ENCODE measurements around the gene ATP8B1.

Gene ATP8B1

GRCh38 chr18:57816208-57816954 lies 13.3 kb upstream of the ATP8B1 start:
- no peak for DNase-seq

GRCh38 chr18:57814555-57814954 lies 11.4 kb upstream of the ATP8B1 start:
- DNase-seq: no peak

- DNase-seq: no peak
Observed at GRCh38 chr18:57813245-57813644, 10.1 kb upstream of the ATP8B1 start.

- DNase-seq: no peak
Observed at GRCh38 chr18:57812126-57812477, 9.0 kb upstream of the ATP8B1 start.

DNA sequence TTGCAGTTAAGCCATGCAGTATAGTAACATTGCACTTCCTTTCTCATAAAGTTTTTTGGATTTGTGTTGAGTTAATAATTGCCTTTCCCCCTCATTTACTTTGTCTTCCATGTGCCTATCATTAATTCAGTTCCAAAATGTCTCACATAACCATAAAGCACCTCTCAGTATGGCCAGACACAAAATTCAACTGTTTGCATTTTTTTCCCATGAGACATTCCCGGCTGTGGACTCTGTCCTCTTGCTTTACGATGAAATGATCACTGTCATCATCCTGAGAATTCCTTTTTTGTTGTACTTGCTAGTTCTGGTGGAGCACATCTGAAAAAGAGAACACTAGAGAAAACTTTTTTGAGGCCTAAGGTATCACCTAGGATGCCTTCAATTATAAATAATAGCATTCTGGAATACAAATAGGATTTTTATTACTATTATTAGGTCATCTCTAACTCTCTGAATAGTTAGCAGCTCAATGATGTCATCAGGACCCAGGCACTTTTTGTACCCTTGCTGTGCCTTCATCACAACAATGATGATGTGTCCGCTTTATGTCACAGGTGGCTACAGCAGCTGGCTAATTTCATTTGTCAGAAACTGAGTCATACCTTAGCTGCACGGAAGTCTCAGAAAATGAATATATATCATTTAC lies 8.5 kb upstream of the ATP8B1 start:
- no peak for DNase-seq

- DNase-seq: no peak
Observed at GRCh38 chr18:57809190-57809589, 6.1 kb upstream of the ATP8B1 start.

DNA sequence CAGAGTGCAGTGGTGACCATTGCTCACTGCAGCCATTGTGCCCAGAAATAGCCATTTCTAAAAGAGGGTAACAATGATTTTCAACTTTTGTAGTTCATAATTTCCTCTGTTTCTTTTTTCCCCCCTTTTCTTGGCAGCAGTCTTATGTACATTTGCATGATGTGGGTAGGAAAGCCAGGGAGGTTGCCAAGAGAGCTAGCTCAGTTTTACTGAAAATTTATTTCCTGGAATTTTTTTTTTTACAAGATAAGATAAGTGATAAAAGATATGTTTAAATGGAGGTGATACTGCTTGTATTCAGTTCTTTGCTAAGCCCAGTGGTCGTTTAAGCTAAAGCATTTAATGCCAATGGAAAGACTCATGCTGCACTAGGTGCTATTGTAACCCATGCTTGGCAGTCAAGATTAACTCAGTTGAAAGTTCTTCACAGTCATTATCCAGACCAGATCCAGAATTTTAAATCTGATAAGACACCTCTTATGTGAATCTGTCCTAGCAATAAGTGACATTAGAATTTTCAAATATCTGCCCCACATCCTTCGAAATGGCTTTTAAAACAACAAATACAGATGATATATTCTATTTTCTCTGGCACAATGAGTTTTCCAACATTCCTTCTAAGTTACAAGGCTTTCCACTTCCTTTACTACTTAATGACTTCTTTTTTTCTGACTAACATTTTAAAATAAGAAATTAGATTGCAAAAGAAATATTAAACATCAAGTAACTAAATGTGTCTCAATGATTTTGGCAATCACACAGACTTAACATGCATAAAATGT lies 4.4 kb upstream of the ATP8B1 start:
- no peak for DNase-seq

DNA sequence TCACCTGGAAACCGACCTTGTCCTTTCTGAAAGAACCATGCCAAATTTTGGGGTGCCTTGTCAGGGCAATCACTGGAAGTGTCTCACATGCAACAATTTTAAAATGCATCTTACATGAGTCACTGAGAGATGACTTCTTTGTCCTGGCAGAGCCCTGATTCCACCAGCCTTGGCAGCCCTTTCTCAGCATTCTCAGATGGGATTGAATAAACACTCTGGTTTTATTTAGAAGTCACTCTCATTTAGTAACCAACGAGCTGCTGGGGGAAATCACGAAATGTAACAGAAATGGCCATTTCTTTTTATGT lies 3.8 kb upstream of the ATP8B1 start:
- DNase-seq: no peak

- no peak for DNase-seq
Observed at GRCh38 chr18:57806201-57806977, 3.3 kb upstream of the ATP8B1 start.

- no peak for DNase-seq
Observed at GRCh38 chr18:57805117-57805516, 2.0 kb upstream of the ATP8B1 start.

DNA sequence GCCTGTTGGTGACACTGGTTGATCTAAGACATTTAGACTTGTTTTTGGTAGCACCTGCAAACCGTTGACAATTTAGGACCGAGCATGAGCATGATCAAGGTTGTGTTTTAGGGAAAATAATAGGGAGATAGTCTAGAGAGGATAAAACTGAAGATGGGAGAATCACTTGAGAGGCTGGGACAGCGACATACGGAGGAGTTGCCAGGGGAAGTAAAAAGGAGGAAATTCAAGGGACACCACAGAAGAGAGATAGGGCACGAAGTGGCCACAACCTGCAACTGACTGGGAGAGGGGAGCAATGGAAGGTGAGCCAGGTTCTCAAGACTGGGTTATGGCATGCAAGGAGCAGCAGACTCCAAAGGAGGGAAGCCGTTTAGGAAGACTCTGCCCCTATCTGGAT lies 1.4 kb upstream of the ATP8B1 start:
- DNase-seq: no peak

GRCh38 chr18:57802213-57803102 lies 657 bp downstream of the ATP8B1 start:
- peak; percentile 19 for DNase-seq

DNA sequence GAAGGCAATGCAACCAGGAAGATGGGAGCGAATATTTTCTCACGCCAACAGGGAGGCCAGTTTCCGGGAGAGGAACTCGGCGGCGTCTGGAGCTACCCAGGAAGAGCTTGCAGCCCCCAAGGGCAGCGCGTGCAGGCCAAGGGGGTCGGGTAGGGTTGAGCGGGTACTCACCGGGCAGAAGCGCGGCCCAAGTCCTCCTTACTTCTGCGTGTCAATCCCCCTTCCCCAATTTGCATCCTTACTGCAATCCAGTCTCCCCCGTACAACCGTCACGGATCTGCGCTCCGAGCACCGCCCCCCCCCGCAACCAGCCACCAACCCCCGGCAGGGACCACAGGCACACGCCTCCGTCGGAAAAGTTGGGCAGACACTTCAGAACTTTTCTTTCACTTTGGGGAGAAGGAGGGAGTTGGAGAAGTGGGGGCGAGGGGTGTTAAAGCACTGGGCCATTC lies 1.3 kb downstream of the ATP8B1 start:
- DNase-seq: no peak

DNA sequence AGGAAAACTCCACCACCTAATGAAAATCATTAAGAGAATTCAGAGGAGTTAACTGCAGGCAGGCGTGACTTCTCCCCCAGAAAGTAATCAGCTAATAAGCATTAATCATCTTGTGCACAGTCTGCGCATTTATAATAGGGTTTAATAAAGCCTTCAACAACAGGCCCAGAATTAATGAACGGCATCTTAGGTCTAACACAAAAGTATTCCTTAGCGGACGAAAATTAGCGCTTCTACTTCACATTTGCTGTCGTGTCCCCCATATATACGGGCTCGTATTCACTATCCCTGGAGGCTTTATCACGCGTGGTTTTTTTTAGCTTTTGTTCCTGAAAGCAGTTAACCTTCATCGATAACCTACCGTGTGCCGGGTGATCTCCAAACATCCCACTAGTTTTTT lies 1.8 kb downstream of the ATP8B1 start:
- no peak for DNase-seq

DNA sequence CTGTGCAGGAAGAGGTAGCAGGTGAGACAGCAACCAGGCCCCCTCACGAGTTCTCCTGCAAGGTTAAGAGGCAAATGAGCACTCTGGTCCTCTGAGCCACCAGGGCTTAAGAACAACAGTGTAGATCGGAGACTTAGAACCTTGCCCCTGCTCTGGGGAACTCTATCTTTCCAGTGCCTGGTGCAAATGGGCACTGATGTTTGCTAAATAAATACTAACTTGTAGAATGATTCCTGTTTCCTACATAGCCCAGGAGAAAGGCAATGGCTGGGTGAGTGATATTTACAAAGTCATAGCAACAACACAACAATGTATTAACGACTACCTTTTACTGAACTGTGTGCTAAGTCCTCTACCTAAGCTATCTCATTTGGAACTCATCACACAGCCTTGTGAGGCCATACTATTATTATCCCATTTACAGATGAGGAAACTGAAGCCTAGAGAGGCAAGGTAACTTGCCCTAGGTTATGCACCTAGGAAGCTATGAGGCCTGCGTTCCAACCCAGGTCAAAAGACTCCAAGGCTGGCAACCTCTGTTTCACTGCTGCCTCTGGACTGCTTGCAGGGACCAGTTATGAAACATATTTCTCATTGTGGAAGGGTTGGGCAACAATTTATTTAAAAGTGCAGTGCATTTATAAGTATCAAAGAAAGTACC lies 4.3 kb downstream of the ATP8B1 start:
- no peak for DNase-seq

- DNase-seq: peak; percentile 94
Observed at GRCh38 chr18:57797209-57797651, 5.9 kb downstream of the ATP8B1 start.

GRCh38 chr18:57794951-57795728 lies 8.0 kb downstream of the ATP8B1 start:
- no peak for DNase-seq

DNA sequence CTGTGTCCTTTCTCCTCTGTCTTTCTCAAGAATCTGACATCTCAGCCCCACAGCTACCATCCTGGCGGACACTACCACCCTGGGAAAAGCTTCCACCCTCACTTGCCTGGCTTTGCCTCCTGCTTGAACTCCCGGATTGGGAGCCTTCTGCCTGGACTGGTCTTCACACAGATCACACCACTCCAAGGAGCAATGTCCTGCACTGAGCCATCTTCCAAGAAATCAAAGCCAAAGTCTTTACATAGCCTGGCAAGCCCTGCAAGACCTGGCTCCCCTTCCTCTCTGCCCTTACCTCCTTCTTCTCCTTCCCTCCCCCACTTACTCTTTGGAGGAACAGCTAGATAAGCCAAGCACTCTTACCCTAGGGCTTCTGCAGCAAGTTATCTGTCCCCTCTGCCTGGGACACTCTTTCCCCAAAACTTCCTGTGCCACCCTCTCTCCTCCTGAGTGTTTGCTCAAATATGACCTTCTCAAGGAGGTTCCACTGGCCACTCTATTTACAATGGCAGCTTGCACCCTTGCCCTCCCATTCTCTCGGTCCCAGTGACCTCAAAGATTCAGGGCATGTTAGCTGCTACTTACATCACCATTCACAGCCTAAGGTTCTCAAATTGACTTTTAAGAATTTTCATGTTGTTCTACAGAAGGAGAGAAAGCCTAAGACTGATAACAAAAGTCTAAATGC lies 9.7 kb downstream of the ATP8B1 start:
- no peak for DNase-seq

DNA sequence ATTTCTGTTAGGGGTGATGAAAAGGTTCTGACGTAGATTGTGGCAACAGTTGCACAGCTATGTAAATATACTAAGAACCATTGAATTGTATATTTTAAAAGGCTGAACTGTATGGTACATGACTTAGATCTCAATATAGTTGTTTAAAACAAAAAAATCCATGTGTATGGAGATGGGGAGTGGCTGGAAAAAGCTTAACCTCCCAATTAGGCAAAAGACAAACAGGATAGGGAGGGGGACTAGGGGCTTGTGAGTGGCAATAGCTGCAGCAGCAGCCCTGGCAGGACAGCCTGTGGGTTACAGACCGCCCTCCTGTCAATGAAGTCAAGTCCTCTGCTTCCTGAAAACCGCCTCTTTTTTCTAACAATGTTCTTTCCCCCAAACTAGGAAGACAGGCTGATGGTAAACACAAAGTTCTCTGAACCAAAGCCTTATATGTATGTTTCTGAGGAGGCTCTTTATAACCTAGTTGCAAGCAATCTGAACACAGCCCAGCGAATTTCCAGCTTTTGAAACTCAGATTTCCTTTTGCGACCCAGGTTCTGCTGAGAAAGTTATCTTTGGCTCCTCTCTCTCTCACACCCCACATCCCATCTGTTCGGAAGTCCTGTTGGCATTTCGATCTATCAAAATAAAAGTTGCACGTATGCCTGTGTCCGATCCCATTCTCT lies 10.3 kb downstream of the ATP8B1 start:
- DNase-seq: no peak

- DNase-seq: no peak
Observed at GRCh38 chr18:57791911-57792310, 11.2 kb downstream of the ATP8B1 start.

Measured in NCI-H510A (cell line).